ENCODE measurements around the gene EPHA1.
A peak's percentile ranks its signal among the peaks of the same experiment; 100 is the strongest.
"Not testable (repeated sequence)": the region's sequence is repeated elsewhere in the genome, so short reads cannot be mapped to it uniquely, and the experiment has no call there.

EPHA1 gene

DNA sequence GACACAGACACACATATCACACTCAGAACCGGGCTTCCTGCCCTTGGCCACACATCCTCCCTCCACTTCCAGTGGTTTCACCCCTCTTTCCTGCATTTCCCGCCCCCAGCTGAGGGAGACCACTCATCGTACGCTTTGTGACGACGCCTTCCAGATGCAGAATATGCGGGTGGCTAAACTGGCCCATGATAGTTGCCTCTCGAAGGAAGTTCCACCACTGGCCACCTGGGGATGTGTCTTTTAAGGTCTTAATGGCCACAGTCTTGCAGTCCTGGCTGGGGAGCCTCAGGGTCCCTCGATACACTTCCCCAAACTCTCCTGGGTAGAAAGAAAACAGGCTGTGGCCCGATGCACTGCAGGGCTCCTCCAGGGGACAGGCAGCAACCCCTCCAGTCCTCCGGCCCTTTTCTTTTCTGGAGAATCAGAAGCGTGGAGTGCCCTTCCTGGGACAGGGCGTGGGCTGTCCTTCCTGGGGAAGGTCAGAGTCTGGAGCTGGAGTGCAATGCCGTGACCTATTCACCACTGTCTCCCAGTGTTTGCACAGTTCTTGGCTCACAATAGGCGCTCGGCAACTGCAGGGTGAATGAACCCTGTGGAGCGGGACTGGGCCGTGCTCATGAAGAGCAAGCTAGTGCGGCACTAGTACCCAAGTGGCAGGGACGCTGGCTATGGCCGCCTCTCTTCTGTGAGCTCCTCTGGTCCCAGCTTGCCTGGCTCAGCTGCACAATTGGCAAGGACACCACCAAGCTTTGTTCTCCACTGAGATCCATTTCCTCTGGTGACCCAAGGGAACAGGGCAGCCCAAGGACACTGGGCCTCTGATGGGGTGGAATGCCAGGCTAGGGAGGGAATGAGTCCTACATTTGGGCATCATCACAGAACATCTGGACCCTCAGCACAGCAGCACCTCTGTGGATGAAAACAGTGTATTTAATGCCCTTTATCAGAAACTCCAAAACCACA is 13.2 kb downstream of the EPHA1 start:
- DNase-seq (ENCODE audit: low read depth): no peak
- H3K4me3 ChIP-seq (ENCODE audit: low read length): no peak overlapping the region
- TF ChIP-seq, protein P1, sequence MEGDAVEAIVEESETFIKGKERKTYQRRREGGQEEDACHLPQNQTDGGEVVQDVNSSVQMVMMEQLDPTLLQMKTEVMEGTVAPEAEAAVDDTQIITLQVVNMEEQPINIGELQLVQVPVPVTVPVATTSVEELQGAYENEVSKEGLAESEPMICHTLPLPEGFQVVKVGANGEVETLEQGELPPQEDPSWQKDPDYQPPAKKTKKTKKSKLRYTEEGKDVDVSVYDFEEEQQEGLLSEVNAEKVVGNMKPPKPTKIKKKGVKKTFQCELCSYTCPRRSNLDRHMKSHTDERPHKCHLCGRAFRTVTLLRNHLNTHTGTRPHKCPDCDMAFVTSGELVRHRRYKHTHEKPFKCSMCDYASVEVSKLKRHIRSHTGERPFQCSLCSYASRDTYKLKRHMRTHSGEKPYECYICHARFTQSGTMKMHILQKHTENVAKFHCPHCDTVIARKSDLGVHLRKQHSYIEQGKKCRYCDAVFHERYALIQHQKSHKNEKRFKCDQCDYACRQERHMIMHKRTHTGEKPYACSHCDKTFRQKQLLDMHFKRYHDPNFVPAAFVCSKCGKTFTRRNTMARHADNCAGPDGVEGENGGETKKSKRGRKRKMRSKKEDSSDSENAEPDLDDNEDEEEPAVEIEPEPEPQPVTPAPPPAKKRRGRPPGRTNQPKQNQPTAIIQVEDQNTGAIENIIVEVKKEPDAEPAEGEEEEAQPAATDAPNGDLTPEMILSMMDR (conservative IDR thresholded peaks at IDR 0.05; ENCODE audit: low read length): peak; percentile 15; the same call in 1 of the 2 replicates

DNA sequence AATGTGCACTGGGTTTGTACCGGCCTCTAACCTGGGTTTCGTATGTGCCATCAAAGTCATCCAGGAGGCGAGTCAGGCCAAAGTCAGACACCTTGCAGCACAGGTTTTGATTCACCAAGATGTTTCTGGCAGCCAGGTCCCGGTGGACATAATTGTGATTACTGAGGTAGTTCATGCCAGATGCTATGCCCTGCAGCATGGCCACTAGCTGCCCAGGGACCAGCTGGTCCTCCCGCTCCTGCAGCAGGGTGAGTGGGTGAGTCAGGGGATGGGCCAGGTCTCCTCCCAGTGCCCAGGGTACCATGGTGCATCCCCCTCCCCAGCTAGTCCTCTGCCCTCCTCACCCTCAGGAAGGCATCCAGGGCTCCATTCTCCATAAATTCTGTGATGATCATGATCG is 13.9 kb downstream of the EPHA1 start:
- TF ChIP-seq, protein P1 (conservative IDR thresholded peaks at IDR 0.05; ENCODE audit: low read length): no peak

DNA sequence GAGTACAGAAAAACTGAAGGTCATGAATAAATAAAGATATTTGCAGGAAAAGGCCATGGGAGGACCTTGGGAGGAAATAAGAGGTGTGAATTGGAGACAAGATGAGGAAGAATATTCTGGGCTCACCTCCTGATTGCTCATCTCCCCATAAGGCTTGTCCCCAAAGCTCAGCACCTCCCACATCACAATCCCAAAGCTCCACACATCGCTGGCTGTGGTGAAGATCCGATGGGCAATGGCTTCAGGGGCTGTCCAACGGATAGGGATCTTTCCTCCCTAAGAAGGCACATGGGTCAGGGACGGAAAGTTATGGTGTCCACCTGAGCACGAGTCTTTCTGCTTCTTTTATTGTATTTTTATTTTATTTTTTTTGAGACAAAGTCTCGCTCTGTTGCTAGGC is 14.6 kb downstream of the EPHA1 start:
- DNase-seq (ENCODE audit: low read depth): no peak
- TF ChIP-seq, protein P1 (conservative IDR thresholded peaks at IDR 0.05; ENCODE audit: low read length): no peak
- no peak overlapping the region for H3K4me3 ChIP-seq (ENCODE audit: low read length)

More for the DNA sequence above, 13.9 kb downstream of the EPHA1 start:
- no peak overlapping the region for H3K4me3 ChIP-seq (ENCODE audit: low read length)
- DNase-seq (ENCODE audit: low read depth): no peak

DNA sequence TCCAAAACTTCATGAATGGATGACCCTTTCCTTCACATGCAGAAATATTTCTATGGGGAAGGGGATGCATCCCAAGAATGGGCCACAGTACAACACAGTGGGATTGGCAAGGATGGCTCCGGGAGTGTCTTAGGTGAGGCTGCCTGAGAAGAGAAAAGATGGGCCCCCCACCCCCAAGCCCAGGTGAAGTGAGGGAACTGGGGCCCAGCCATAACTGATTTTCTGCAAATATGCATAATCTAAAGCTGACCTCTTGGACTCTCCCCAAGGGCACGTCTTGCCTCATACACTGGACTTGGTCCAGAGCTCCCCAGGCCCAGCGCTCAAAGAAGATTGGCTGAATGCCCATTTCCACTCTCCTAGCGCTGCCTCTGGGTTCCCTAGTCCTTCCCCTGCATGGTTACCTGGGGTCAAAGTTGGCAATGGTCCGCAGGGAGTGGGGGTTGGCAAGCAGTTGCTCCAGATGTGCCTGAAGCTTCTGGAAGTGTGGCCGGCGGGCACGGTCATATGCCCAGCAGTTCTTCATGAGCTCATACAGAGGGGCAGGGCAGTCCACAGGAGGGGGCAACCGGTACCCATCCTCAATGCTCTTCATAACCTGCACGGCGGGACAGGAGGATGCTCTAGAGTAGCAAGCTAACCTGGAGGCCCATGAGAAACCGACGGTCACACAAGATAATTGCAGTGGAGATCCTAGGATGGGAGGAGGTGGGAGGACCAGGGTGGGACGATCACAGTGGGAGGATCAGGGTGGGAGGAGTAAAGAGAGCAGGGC is 15.2 kb downstream of the EPHA1 start:
- no peak overlapping the region for H3K4me3 ChIP-seq (ENCODE audit: low read length)
- DNase-seq (ENCODE audit: low read depth): no peak
- TF ChIP-seq, protein P1 (conservative IDR thresholded peaks at IDR 0.05; ENCODE audit: low read length): no peak

DNA sequence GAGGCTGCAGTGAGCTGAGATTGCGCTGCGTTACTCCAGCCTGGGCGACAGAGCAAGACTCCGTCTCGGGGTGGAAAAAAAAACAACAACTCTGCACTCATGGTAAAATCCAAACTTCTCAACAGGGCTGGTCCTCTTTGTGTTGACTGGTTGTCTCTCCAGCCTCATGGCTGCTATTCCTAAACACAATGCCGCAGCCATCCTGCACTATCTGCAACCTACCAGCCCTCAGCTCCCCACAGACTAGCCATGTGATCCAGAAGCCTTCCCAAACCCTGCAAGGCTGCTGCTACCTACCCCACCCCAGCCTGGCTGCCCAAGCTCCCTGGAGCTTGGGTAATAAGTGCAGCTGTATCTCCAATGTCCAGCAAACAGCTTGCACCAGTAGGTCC is 15.8 kb downstream of the EPHA1 start:
- TF ChIP-seq, protein P1 (conservative IDR thresholded peaks at IDR 0.05; ENCODE audit: low read length): no peak
- H3K4me3 ChIP-seq (ENCODE audit: low read length): no peak overlapping the region
- no peak for DNase-seq (ENCODE audit: low read depth)

DNA sequence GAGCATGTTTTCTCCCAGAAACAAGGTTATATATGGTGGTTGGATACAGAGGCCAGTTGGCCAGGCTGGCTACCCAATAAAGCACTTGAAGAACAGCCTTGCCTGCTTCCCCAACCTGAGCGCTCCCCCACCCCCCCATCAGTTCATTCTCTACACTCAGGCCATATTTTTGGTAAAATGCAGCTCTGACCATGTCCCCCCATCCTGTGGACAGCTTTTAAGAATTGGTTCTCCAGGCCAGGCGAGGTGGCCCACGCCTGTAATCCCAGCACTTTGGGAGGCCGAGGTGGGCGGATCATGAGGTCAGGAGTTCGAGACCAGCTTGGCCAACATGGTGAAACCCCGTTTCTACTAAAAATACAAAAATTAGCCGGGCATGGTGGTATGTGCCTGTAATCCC is 16.2 kb downstream of the EPHA1 start:
- DNase-seq (ENCODE audit: low read depth); H3K4me3 ChIP-seq (ENCODE audit: low read length): not testable (repeated sequence)

DNA sequence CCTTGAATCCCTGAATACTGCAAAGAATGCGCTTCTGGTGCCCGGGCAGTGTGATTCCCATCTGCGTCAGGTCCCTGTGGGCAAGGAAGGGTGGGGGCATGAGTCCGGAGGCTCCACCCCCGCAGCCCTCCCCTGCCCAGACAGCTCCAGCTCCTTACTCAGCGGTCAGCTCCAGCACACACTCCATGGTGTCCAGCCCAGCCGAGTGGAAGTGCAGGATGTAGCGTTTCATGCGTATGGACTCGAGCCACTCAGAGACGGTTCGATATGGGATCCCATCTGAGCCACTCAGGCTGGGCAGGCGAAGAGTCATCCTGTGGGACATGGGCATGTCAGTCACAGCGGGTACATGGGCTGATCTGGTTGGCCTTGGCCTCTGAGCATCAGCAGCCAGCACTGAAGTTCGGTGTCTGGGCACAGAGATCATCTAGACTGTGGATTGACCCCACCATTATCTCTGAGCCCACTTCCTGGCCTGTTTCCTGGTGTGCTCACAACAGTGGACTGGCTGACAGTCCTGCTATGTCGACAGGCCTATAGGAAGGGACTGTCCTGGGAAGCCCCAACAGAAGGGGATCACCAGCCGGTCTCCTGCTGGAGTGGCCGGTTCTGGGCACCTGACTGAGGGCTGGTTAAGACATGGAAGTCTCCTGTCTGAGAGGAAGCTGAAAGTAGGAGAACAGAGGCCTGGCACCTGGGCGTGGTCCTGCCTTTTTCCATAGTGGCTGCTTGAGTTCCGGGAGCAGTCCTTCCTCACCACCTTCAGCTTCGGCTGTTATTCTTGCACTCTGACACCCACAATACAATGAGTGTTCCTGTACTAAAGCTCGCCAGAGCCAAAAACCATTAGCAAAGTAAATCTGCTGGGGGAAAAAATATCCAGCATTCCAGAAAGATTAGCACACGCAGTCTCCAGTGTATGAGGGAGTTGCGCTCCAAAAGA is 16.9 kb downstream of the EPHA1 start:
- TF ChIP-seq, protein P1 (conservative IDR thresholded peaks at IDR 0.05; ENCODE audit: low read length): no peak
- no peak overlapping the region for H3K4me3 ChIP-seq (ENCODE audit: low read length)
- peak; percentile 83 for DNase-seq (ENCODE audit: low read depth)

All from AG10803 (cell line).